ENCODE measurements around the gene UTP14A. TPM values are rescaled to one million over a fixed set of nuclear protein-coding genes. Genes with fewer than 3 reads are reported as not detected.

UTP14A gene
- polyA plus RNA-seq, 1 experiment: 20.8 TPM

DNA sequence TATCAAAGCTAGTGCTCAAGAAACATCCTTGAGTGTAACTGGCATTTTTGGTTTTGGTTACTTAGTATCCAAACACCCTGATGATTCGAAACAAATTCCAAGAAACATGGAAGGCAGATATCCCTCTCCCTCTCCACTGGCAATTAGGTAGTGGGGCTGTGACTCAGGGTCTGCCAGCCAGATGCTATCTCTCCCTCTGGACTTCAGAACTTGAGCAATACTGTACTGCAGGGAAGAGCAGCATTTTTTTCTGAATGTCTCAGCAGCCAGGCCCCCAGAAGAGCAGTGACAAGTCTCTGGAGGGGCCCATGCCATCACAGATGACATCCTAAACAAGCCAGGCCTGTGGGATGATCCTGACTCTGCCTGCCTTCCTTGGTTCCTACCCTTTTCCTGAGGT is 39.2 kb downstream of the UTP14A start:
- ChIA-PET POLR2A (interaction anchor here (0.5 kb wide), 1 partner anchor 38 kb away, joined by 3 read pairs; no protein-coding TSS in a partner anchor), CTCF (interaction anchor here (1.5 kb wide), 1 partner anchor 19 kb away, joined by 3 read pairs; no protein-coding TSS in a partner anchor)
- no peaks in the 10 kb centered on the region for H3K27me3 ChIP-seq (ENCODE audit: control insufficient read depth, insufficient read depth, low read length)
- no peaks in the 10 kb centered on the region for H3K9me3 ChIP-seq (ENCODE audit: control insufficient read depth, insufficient read depth, low read length)
- DNase-seq (ENCODE audit: low read depth, low spot score): no peak
- TF ChIP-seq, protein P1, sequence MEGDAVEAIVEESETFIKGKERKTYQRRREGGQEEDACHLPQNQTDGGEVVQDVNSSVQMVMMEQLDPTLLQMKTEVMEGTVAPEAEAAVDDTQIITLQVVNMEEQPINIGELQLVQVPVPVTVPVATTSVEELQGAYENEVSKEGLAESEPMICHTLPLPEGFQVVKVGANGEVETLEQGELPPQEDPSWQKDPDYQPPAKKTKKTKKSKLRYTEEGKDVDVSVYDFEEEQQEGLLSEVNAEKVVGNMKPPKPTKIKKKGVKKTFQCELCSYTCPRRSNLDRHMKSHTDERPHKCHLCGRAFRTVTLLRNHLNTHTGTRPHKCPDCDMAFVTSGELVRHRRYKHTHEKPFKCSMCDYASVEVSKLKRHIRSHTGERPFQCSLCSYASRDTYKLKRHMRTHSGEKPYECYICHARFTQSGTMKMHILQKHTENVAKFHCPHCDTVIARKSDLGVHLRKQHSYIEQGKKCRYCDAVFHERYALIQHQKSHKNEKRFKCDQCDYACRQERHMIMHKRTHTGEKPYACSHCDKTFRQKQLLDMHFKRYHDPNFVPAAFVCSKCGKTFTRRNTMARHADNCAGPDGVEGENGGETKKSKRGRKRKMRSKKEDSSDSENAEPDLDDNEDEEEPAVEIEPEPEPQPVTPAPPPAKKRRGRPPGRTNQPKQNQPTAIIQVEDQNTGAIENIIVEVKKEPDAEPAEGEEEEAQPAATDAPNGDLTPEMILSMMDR (IDR thresholded peaks at IDR 0.05; ENCODE audit: low read depth, low read length): no peak
- H3K27ac ChIP-seq (ENCODE audit: low read depth, low read length): no peak overlapping the region
- H3K4me3 ChIP-seq (ENCODE audit: low read depth, low read length): no peak overlapping the region

DNA sequence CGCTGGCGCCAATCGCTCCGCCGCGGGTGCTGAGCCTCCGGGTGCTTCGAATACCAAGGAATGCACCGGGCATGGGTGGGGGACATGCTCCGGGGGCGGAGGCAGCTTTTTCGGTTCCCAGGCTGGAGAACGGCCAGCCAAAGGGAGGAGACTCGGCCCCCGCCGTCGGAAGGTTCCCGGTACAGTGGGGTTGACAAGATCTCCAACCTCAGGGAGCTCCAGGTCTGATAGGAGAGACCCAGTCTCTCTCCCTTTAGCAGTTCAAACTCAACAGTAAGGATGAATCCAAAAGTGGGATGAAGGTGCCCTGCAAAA is 47.3 kb downstream of the UTP14A start:
- TF ChIP-seq, protein P1 (IDR thresholded peaks at IDR 0.05; ENCODE audit: low read depth, low read length): no peak
- CTCF ChIA-PET: interaction anchor here (1.2 kb wide), 1 partner anchor 107 kb away, joined by 4 read pairs; no protein-coding TSS in a partner anchor
- no peak overlapping the region for H3K27ac ChIP-seq (ENCODE audit: low read depth, low read length)
- H3K9me3 ChIP-seq (ENCODE audit: control insufficient read depth, insufficient read depth, low read length): no peaks in the 10 kb centered on the region
- no peaks in the 10 kb centered on the region for H3K27me3 ChIP-seq (ENCODE audit: control insufficient read depth, insufficient read depth, low read length)
- no peak overlapping the region for H3K4me3 ChIP-seq (ENCODE audit: low read depth, low read length)
- DNase-seq (ENCODE audit: low read depth, low spot score): no peak
- POLR2A ChIA-PET: no interaction called here

DNA sequence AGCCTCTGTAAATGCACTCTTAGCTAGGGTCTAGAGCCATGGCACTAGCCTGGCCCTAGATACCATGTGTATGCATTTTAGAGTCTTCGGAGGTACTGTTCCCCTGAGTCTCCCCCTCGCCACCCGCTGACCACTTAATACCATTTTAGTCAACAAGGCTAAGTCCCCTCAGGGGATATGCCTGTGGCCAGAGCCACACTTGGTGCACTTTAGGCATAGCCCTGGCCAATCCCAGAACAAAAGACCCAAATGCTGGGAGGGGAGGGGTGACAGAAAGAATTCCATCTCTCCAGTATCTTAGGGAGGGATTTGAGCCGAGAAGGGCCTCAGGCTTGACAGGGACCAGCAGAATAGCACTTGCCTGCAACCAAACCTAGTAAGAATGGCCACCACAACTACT is 47.9 kb downstream of the UTP14A start:
- no peaks in the 10 kb centered on the region for H3K9me3 ChIP-seq (ENCODE audit: control insufficient read depth, insufficient read depth, low read length)
- no peak for DNase-seq (ENCODE audit: low read depth, low spot score)
- TF ChIP-seq, protein P1 (IDR thresholded peaks at IDR 0.05; ENCODE audit: low read depth, low read length): no peak
- H3K4me3 ChIP-seq (ENCODE audit: low read depth, low read length): no peak overlapping the region
- CTCF ChIA-PET: interaction anchor here (1.2 kb wide), 1 partner anchor 107 kb away, joined by 4 read pairs; no protein-coding TSS in a partner anchor
- POLR2A ChIA-PET: no interaction called here
- no peak overlapping the region for H3K27ac ChIP-seq (ENCODE audit: low read depth, low read length)
- no peaks in the 10 kb centered on the region for H3K27me3 ChIP-seq (ENCODE audit: control insufficient read depth, insufficient read depth, low read length)

DNA sequence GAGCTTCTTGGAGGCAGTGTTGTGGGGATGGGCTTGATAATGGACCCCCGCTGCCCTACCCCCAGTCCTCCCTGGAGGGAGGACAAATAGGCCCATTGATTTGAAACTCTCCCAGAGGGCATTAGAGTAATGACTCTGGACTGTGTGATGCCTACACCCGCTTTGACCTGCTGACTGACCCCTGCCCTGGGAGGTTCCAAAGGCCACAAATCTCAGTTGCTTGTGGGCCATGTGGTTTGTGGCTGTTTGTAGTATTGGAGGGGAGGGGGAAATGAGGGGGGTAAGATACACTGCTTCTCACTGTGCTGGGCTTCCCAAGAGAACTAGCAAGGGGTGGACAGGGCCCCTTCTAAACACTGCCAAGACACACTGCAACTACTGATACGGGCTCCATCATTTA is 48.8 kb downstream of the UTP14A start:
- no peak for DNase-seq (ENCODE audit: low read depth, low spot score)
- TF ChIP-seq, protein P1 (IDR thresholded peaks at IDR 0.05; ENCODE audit: low read depth, low read length): no peak
- Histone ChIP-seq H3K27ac (ENCODE audit: low read depth, low read length) (no peak overlapping the region), H3K27me3 (ENCODE audit: control insufficient read depth, insufficient read depth, low read length) (no peaks in the 10 kb centered on the region), H3K9me3 (ENCODE audit: control insufficient read depth, insufficient read depth, low read length) (no peaks in the 10 kb centered on the region), H3K4me3 (ENCODE audit: low read depth, low read length) (no peak overlapping the region)
- POLR2A ChIA-PET: no interaction called here
- CTCF ChIA-PET: no interaction called here

DNA sequence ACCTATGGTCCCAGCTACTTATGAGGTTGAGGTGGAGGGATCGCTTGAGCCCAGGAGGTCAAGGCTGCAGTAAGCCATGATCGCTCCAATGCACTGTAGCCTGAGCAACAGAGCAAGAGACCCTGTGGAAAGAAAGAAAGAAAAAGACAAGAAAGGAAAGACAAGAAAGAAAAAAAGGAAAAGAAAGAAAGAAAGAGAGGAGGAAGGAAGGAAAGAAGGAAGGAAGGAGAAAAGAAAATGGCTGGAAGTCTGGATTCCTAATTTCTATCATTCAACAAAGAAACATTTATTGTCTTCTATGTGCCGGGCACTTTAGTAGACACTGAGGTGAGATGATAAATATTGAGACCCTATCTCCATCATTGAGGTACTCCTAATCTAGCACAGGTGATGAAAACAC is 49.7 kb downstream of the UTP14A start:
- ChIA-PET POLR2A (no interaction called here), CTCF (no interaction called here)
- Histone ChIP-seq H3K9me3 (ENCODE audit: control insufficient read depth, insufficient read depth, low read length) (no peaks in the 10 kb centered on the region), H3K27ac (ENCODE audit: low read depth, low read length) (no peak overlapping the region), H3K4me3 (ENCODE audit: low read depth, low read length) (no peak overlapping the region), H3K27me3 (ENCODE audit: control insufficient read depth, insufficient read depth, low read length) (no peaks in the 10 kb centered on the region)
- DNase-seq (ENCODE audit: low read depth, low spot score): no peak
- TF ChIP-seq, protein P1 (IDR thresholded peaks at IDR 0.05; ENCODE audit: low read depth, low read length): no peak
